GM12874 (cell line): ENCODE data around the gene MTRF1L.

Experiments
- CTCF ChIP-seq: IDR thresholded peaks from 2 replicates; pipeline ENCODE4 v1.5.1; 2011; ENCODE audit warnings: low read depth, mild to moderate bottlenecking, control low read depth, low read length, moderate library complexity; ENCODE audit not compliant: insufficient read depth

MTRF1L gene

GRCh38 chr6:153002613-153003365 is at the start of gene MTRF1L:
Gene MTRF1L (minus strand): TSS chr6:153002709. CDS start chr6:153002685, 24 bp downstream.
- no peak for TF ChIP-seq CTCF

- no peak for TF ChIP-seq CTCF
Observed at GRCh38 chr6:153051801-153052200, 49.3 kb upstream of the MTRF1L start.

- TF ChIP-seq CTCF, result no peak
Observed at GRCh38 chr6:153048631-153049030, 46.1 kb upstream of the MTRF1L start.

GRCh38 chr6:153047386-153047785 is 44.9 kb upstream of the MTRF1L start:
- TF ChIP-seq CTCF, result no peak

- no peak for TF ChIP-seq CTCF
Observed at GRCh38 chr6:153045271-153045670, 42.8 kb upstream of the MTRF1L start.

- no peak for TF ChIP-seq CTCF
Observed at GRCh38 chr6:153044295-153044694, 41.8 kb upstream of the MTRF1L start.

GRCh38 chr6:153043719-153044118 is 41.2 kb upstream of the MTRF1L start:
- no peak for TF ChIP-seq CTCF
